ENCODE results near the gene TMEM214.

The TMEM214 gene

DNA sequence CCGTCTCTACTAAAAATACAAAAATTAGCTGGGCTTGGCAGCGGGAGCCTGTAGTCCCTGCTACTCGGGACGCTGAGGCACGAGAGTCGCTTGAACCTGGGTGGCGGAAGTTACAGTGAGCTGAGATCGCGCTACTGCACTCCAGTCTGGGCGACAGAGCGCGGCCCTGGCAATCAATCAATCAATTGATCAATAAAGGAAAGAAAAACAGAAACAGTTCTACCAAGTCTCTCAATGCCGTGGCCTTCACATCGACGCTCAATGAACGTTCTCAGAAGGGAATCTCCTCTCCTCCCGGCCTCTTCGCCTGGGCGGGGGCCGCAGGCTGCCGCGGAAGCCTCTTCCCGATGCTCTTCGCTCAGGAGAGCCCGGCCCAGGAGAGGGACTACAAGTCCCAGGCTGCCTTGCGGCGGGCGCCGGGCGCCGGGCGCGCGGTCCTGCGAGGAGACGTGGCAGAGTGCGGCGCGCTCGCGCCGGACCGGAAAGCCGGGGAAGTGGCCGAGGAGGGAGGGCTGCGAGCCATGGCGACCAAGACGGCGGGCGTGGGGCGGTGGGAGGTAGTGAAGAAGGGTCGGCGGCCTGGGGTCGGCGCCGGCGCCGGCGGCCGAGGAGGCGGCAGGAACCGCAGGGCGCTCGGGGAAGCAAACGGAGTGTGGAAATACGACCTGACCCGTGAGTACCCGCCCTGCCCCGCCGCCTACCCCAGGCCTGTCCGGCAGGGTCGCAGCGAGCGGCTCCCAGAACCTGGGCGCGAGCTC lies at the start of gene TMEM214:
Gene TMEM214 (plus strand): TSS at position 471 of the 758 bp plus-strand sequence. CDS start 51 bp downstream, at position 522.
- DNase-seq: peak; percentile 86

- DNase-seq: no peak
These were observed 49.0 kb upstream of the TMEM214 start for GRCh38 chr2:26983746-26984145.

DNA sequence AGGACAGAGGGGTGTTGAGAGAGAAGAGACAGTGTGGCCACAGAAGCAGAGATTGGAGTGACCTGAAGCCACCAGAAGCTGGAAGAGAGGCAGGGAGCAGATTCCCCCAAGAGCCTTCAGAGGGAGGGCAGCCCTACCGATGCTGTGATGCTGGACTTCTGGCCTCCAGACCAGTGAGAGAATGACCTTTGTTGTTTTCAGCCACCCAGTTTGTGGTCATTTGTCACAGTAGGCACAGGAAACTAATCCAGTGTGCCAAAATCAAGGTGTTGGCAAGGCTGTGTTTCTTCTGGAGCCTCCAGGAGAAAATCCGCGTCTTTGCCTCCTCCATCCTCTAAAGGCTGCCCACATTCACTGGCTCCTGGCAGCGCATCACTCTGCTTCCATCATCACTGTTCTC lies 47.0 kb upstream of the TMEM214 start:
- DNase-seq: no peak

DNA sequence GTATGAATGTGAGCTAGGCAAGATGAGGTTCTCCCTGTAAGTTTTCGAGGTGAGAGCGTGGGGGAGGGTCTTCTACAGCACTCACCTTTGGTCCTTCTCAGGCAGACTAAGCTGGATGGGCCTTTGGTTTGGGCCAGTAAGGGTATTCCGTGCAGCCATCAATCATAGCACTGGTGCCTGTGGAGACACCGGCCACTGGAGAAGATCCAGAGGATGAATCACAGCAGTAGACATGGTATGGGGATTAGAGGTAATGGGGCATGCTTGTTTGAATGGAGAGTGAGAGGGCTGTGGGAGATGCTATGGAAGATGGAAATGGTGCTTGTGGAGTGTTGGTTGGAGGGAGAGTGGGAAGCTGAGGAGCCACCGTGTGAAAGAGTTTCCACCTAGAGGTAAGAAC lies 46.2 kb upstream of the TMEM214 start:
- no peak for DNase-seq

DNA sequence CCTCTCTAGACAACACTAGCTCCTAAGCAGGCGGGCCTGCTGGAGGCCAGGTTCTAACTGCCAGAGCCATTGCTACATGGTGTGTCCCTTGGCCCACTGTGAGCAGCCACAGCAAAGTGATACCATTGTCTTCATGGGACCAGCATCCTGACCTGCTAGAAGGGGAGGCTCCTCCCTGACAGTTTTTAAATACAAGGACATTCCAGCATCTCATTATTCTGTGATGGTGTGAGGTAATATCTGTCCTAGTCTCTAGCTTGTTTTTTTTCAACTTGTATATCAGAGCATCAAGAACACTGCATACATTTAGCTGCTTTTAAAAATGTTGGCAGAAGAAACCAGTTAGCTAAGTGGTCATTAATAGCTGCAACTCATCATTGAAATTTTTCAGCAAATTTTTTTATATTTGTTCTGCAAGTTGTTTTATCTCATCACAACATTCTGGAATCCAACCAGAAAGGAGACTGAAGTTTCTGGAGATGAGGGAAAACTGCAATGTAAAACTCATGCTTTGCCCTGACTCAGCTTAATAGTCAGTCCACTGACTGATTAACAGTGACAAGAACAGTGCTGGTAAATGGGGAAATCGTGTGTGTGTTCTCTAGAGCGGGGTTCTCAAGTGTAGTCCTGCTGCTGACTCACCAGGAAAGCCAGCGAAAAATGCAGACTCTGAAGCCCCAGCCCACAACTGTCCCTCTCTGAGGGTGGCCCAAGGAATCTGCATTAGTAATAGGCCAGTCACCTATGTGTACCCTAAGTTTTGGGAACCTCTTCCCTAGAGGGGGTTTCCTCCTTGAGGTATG lies 44.5 kb upstream of the TMEM214 start:
- DNase-seq: no peak

- no peak for DNase-seq
These were observed 43.6 kb upstream of the TMEM214 start for GRCh38 chr2:26989156-26989555.

DNA sequence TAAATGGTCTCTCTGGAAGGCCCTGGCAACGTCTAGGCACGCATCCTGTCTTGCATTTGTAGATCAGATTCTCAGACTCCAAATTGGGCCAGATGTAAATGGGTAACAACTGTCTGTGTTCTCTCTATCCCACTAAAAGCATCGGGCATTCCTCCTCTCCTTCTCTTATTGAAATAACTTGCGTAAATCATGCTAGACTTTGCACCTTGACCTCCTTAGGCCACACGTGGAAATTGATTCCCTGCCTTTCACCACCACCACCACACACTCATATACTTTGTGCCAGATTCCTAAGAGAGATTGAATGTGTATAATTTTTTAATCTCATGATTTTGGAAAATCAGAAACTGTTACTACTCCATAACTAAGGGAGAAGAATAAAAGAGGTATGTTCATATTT lies 41.0 kb upstream of the TMEM214 start:
- no peak for DNase-seq

DNA sequence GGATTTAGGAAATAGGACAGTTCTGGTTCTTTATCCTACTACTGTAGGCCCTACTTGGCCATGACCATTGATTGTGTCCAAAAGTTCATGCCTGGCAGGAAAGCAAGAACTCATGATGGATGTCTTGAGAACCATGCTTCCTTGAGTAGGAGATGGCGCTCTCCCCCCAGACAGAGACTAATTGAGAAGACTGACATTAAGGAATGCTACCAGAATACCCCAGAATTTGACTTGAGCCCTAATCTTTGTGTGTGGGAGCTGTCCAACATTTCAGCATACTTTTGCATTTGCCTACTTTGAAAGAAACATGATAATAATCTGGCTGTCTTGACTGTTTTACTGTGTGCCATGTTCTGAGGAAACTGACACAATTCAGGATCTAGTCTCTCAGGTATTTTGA lies 39.0 kb upstream of the TMEM214 start:
- DNase-seq: no peak

DNA sequence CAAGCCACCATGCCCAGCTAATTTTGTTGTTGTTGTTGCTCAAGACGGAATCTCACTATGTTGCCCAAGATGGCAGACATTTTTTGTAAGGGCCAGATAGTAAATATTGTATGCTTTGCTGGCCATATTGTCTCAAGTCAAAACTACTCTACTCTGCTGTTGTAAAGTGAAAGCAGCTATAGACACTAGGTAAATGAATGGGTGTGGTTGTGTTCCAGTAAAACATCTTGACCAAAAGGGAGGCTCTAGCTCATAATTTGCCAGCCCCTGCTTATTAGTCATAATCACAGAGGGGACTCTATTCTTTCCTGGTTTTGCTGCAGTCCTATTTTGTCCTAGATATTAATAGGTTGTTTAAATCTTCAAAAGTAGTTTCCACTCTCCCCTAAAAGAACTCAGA lies 37.8 kb upstream of the TMEM214 start:
- no peak for DNase-seq

DNA sequence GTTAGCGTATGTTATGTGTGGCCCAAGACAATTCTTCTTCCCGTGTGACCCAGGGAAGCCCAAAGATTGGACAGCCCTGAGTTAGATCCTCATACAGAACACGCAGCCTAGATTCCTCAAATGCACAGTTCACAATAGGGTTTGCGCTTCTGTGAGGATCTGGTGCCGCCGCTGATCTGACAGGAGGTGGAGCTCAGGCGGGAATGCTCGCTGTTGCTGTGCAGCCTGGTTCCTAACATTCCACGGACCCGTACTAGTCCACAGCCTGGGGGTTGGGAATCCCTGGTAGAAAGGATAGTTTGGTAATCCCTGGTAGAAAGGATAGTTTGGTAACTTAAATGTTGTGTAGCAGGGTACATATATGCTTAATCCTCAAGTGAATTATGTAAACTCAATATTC lies 35.4 kb upstream of the TMEM214 start:
- no peak for DNase-seq

- no peak for DNase-seq
These were observed 34.4 kb upstream of the TMEM214 start for GRCh38 chr2:26998323-26998722.

GRCh38 chr2:27000228-27000627 lies 32.5 kb upstream of the TMEM214 start:
- DNase-seq: no peak

GRCh38 chr2:27000995-27001394 lies 31.8 kb upstream of the TMEM214 start:
- DNase-seq: no peak

DNA sequence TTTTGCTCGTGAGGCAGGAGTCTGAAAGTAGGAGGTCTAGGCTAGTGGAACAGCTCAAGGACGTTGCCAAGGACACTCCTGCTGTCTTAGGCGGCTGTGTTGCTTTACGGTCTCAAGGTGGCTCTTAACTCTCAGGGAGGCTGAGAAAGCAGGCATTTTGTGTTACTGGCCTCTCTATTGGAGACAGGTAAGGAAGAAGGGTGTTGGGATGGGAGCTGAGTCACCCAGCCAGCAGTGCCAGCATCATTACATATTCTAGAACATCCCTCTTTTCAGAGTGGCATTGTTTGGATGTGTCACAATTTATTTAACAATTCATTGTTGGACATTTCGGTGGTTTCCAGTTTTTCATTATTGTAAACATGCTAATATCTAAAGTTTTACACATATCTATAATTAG lies 30.8 kb upstream of the TMEM214 start:
- DNase-seq: no peak

- DNase-seq: no peak
These were observed 29.8 kb upstream of the TMEM214 start for GRCh38 chr2:27003007-27003406.

- no peak for DNase-seq
These were observed 28.9 kb upstream of the TMEM214 start for GRCh38 chr2:27003857-27004256.

DNA sequence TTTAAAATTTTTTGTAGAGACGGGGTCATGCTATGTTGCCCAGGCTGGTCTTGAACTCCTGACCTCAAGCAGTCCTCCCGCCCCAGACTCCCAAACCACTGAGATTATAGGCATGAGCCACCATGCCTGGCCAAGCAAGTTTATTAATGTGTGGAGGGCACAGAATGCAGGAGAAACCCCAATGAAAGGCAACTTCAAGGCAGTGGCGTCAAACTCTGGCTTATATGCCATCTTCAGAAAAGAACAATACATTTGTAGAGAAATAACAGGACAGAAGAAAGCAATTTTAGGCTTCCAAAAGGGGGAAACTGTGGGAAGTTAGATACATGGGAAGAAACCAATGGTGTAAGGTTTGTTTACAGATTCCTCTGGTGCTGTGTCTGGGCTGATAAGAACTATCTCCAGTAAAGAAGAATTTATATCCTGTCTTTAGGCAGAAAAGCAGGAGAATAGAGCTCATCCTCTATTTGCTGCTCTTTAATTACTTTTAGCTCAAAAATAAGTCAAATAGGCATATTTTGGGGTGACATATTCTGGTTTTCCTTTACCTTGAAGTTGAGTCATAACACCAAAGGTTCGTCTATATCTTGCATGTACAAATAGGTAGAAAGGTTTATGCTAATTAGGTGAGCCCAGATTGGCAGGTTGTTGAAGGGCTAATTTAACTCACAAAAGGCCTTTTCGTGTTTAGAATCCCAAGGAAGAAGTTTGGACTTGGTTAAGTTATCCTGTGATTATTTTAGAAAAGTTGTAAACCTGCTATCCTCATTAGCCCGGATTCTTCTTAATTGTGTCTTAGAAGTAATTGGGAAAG lies 26.0 kb upstream of the TMEM214 start:
- no peak for DNase-seq

DNA sequence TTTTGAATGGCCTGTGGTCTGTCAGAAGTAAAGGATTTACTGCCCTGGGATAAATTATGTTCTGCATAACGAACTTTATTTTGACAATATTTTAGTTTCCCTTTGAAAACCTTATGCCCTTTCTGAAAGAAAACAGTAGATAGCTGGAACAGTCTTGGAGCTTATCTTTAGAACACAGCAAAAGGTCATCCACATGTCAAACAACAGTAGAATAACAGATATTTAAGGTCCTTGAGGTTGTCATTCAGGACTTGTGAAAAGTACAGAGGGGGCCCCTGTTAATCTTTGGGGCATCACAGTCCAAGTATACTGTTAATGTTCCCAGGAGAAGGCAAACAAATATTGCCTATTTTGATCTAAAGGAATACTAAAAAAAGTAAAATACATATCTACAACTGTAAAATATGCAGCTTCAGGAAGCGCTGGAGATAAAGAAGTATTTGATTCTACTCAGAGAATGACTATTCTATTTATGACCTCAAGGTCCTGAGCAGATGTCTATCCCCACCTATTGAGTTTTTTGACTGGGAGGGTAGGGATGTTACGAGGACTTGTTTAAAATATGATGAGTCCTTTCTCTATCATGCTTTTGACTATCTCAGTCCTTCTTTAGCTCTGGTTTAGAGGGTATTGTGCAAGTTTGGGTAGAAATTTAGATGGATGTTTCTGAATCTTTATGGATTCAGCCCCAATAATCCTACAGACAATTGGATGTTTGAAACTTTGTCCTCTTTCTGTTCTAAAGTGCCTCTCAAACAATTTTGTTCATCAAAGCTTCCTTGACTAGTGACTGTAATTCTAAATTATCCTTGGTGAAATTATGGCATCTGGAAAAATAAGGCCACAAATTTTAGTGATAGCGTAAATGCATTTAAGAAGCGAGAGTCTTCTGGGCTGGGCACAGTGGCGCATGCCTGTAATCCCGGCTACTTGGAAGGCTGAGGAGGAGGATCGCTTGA lies 25.1 kb upstream of the TMEM214 start:
- DNase-seq: no peak

- no peak for DNase-seq
These were observed 24.1 kb upstream of the TMEM214 start for GRCh38 chr2:27008678-27009077.

- DNase-seq: no peak
These were observed 23.7 kb upstream of the TMEM214 start for GRCh38 chr2:27009083-27009482.

DNA sequence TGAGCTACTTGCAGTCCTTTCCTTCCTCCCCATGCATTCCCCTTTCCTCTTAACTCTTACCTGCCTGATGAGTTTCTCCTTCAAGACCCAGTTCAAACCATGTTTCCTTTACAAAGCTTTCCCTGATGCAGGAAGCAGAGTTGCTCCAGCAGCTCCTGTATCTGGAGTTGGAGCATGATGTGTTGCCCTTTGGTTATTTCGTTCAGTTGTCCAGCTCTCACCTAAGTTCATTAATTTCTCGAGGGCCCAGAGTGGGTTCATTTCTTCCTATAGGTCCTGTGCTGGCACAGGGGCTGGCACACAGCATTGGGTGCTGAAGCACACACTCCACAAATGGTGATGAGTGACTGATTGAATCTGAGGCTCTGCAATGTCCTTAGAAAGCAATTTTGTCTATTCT lies 23.0 kb upstream of the TMEM214 start:
- DNase-seq: no peak

GRCh38 chr2:27010139-27010538 lies 22.6 kb upstream of the TMEM214 start:
- DNase-seq: no peak

All from CD4-positive, alpha-beta T cell treated with Interleukin-17A for 4 hours (primary cell).